ENCODE measurements around the gene RHO.

GRCh38 chr3:129554356-129555152 lies 26.1 kb downstream of the RHO start:
- TF ChIP-seq CTCF (IDR thresholded peaks at IDR 0.05) (no peak), POLR2AphosphoS5 (IDR thresholded peaks at IDR 0.05; ENCODE audit: low read depth, low read length) (no peak), TCF7L2 (IDR thresholded peaks at IDR 0.05; ENCODE audit: low read depth, low read length) (no peak), SIN3A (IDR thresholded peaks at IDR 0.05; ENCODE audit: borderline replicate concordance, insufficient read depth, low read depth, low read length) (no peak)
- TF ChIP-seq, protein P1, sequence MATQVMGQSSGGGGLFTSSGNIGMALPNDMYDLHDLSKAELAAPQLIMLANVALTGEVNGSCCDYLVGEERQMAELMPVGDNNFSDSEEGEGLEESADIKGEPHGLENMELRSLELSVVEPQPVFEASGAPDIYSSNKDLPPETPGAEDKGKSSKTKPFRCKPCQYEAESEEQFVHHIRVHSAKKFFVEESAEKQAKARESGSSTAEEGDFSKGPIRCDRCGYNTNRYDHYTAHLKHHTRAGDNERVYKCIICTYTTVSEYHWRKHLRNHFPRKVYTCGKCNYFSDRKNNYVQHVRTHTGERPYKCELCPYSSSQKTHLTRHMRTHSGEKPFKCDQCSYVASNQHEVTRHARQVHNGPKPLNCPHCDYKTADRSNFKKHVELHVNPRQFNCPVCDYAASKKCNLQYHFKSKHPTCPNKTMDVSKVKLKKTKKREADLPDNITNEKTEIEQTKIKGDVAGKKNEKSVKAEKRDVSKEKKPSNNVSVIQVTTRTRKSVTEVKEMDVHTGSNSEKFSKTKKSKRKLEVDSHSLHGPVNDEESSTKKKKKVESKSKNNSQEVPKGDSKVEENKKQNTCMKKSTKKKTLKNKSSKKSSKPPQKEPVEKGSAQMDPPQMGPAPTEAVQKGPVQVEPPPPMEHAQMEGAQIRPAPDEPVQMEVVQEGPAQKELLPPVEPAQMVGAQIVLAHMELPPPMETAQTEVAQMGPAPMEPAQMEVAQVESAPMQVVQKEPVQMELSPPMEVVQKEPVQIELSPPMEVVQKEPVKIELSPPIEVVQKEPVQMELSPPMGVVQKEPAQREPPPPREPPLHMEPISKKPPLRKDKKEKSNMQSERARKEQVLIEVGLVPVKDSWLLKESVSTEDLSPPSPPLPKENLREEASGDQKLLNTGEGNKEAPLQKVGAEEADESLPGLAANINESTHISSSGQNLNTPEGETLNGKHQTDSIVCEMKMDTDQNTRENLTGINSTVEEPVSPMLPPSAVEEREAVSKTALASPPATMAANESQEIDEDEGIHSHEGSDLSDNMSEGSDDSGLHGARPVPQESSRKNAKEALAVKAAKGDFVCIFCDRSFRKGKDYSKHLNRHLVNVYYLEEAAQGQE (IDR thresholded peaks at IDR 0.05; ENCODE audit: insufficient read depth in 1 of 2, low read depth in 2 of 2, low read length in 1 of 2) = no peak

All from Panc1 (cell line).